SK-N-SH treated with all-trans-retinoic acid at 6 μM for 48 hours (cell line): Measurements from ENCODE around the gene IFTAP.

Experiments used
- BACH2 ChIP-seq: fragments of 250-450 bp; sonication (Bioruptor Pico); IDR thresholded peaks from 2 replicates; pipeline ENCODE4 v1.9.0; 2021; ENCODE audit warnings: mild to moderate bottlenecking, borderline replicate concordance
- SNAI2 ChIP-seq: fragments of 250-450 bp; sonication (Bioruptor Pico); IDR thresholded peaks from 2 replicates; pipeline ENCODE4 v1.5.0; 2020; ENCODE audit warnings: mild to moderate bottlenecking, moderate library complexity
- ZFP30 ChIP-seq: fragments of 450-650 bp; formaldehyde crosslinking; IDR thresholded peaks from 2 replicates; pipeline ENCODE4 v1.5.0; 2022; ENCODE audit warnings: mild to moderate bottlenecking, moderate library complexity
- TF ChIP-seq, protein P1 (sequence below): fragments of 250-450 bp; sonication (Bioruptor Pico); IDR thresholded peaks from 2 replicates; pipeline ENCODE4 v1.8.0; 2020; ENCODE audit warnings: mild to moderate bottlenecking, moderate library complexity, borderline replicate concordance
- TF ChIP-seq, protein P2 (sequence below): fragments of 250-450 bp; sonication (Bioruptor Pico); IDR thresholded peaks from 2 replicates; pipeline ENCODE4 v1.5.0; 2020; ENCODE audit warnings: mild to moderate bottlenecking, moderate library complexity
- TF ChIP-seq, protein P3 (sequence below): fragments of 250-450 bp; sonication (Bioruptor Pico); IDR thresholded peaks from 2 replicates; pipeline ENCODE4 v1.5.1; 2020; ENCODE audit warnings: low read depth, mild to moderate bottlenecking, moderate library complexity

DNA sequence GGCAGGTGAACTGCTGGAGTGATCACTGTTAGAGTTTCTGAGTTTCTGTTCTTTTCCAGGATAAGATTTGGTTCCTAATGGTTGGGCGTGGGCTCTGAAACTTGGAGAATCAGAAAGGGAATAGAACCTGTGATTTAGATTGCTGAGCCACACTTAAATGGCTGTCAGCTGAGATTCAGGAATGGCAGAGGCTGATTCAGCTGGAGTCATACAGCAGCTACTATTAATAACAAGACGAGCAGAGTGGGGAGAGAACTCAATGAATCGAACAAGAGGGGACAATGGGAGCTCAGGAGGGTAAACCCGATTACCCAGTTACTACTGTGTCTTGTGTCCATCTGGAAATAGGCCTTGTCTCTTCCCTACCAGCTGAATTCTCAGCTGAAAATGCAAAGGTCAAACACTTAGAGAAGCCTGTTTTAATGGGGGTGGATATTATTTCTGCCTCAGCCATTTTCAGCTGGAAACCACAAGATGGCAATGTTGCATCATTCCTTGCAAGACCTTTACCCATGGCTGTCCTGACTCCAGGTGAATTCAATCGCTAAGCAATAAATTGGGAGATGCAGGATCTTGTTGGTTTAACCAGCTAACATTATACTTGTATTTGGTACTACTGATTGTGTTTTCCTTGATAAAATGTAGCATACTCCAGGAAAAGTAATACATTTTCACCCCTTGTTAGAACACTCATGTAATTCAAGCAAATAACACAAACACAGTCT lies 108.2 kb downstream of the IFTAP start:
- no peak for TF ChIP-seq ZFP30 (CRISPR knock-in tag)
- no peak for TF ChIP-seq SNAI2 (CRISPR knock-in tag)
- TF ChIP-seq, protein P1, sequence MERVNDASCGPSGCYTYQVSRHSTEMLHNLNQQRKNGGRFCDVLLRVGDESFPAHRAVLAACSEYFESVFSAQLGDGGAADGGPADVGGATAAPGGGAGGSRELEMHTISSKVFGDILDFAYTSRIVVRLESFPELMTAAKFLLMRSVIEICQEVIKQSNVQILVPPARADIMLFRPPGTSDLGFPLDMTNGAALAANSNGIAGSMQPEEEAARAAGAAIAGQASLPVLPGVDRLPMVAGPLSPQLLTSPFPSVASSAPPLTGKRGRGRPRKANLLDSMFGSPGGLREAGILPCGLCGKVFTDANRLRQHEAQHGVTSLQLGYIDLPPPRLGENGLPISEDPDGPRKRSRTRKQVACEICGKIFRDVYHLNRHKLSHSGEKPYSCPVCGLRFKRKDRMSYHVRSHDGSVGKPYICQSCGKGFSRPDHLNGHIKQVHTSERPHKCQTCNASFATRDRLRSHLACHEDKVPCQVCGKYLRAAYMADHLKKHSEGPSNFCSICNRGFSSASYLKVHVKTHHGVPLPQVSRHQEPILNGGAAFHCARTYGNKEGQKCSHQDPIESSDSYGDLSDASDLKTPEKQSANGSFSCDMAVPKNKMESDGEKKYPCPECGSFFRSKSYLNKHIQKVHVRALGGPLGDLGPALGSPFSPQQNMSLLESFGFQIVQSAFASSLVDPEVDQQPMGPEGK (CRISPR knock-in tag) = no peak
- TF ChIP-seq, protein P2, sequence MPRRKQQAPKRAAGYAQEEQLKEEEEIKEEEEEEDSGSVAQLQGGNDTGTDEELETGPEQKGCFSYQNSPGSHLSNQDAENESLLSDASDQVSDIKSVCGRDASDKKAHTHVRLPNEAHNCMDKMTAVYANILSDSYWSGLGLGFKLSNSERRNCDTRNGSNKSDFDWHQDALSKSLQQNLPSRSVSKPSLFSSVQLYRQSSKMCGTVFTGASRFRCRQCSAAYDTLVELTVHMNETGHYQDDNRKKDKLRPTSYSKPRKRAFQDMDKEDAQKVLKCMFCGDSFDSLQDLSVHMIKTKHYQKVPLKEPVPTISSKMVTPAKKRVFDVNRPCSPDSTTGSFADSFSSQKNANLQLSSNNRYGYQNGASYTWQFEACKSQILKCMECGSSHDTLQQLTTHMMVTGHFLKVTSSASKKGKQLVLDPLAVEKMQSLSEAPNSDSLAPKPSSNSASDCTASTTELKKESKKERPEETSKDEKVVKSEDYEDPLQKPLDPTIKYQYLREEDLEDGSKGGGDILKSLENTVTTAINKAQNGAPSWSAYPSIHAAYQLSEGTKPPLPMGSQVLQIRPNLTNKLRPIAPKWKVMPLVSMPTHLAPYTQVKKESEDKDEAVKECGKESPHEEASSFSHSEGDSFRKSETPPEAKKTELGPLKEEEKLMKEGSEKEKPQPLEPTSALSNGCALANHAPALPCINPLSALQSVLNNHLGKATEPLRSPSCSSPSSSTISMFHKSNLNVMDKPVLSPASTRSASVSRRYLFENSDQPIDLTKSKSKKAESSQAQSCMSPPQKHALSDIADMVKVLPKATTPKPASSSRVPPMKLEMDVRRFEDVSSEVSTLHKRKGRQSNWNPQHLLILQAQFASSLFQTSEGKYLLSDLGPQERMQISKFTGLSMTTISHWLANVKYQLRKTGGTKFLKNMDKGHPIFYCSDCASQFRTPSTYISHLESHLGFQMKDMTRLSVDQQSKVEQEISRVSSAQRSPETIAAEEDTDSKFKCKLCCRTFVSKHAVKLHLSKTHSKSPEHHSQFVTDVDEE = no peak
- TF ChIP-seq, protein P3, sequence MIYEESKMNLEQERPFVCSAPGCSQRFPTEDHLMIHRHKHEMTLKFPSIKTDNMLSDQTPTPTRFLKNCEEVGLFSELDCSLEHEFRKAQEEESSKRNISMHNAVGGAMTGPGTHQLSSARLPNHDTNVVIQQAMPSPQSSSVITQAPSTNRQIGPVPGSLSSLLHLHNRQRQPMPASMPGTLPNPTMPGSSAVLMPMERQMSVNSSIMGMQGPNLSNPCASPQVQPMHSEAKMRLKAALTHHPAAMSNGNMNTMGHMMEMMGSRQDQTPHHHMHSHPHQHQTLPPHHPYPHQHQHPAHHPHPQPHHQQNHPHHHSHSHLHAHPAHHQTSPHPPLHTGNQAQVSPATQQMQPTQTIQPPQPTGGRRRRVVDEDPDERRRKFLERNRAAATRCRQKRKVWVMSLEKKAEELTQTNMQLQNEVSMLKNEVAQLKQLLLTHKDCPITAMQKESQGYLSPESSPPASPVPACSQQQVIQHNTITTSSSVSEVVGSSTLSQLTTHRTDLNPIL (CRISPR knock-in tag) = no peak
- no peak for TF ChIP-seq BACH2 (CRISPR knock-in tag)
